IgD-negative memory B cell (primary cell): ENCODE measurements around the gene MACROD1. TPM values are rescaled to one million over a fixed set of nuclear protein-coding genes. Genes with fewer than 3 reads are reported as not detected.

ENCODE experiments used
- polyA plus RNA-seq: library from polyadenylated mRNA; unstranded; fragments of 300-500 nt; fragmentation: Illumina TruSeq; gene quantifications from one replicate; pipeline ENCODE4 v1.2.3, GENCODE V29; 2021

The MACROD1 gene
- polyA plus RNA-seq, 1 donor from 2014 or later: 9.7 TPM

Other genes with a start within 250 kb of the MACROD1 start
- not detected for gene RCOR2, start 248.9 kb downstream of the MACROD1 start, polyA plus RNA-seq
- 13.9 TPM for gene NAA40, start 227.1 kb downstream of the MACROD1 start, polyA plus RNA-seq
- 298 TPM for gene COX8A, start 191.5 kb downstream of the MACROD1 start, polyA plus RNA-seq
- gene OTUB1, start 179.7 kb downstream of the MACROD1 start, polyA plus RNA-seq: 117 TPM
- not detected for gene FLRT1, start 130.2 kb downstream of the MACROD1 start, polyA plus RNA-seq
- gene STIP1, start 20.1 kb upstream of the MACROD1 start, polyA plus RNA-seq: 102 TPM
- 149 TPM for gene FERMT3, start 40.6 kb upstream of the MACROD1 start, polyA plus RNA-seq
- gene TRPT1, start 60.1 kb upstream of the MACROD1 start, polyA plus RNA-seq: 75.0 TPM
- 56.6 TPM for gene NUDT22, start 60.2 kb upstream of the MACROD1 start, polyA plus RNA-seq
- gene DNAJC4, start 64.4 kb upstream of the MACROD1 start, polyA plus RNA-seq: 49.3 TPM
- gene VEGFB, start 68.5 kb upstream of the MACROD1 start, polyA plus RNA-seq: 34.8 TPM
- gene FKBP2, start 75.0 kb upstream of the MACROD1 start, polyA plus RNA-seq: 101 TPM
- 48.1 TPM for gene PPP1R14B, start 80.8 kb upstream of the MACROD1 start, polyA plus RNA-seq
- gene PLCB3, start 85.4 kb upstream of the MACROD1 start, polyA plus RNA-seq: 0.33 TPM
- gene BAD, start 118.6 kb upstream of the MACROD1 start, polyA plus RNA-seq: 53.2 TPM
- 19.7 TPM for gene GPR137, start 119.7 kb upstream of the MACROD1 start, polyA plus RNA-seq
- not detected for gene KCNK4, start 125.2 kb upstream of the MACROD1 start, polyA plus RNA-seq
- gene CATSPERZ, start 134.2 kb upstream of the MACROD1 start, polyA plus RNA-seq: not detected
- 11.2 TPM for gene ESRRA, start 139.4 kb upstream of the MACROD1 start, polyA plus RNA-seq
- 560 TPM for gene TRMT112, start 151.4 kb upstream of the MACROD1 start, polyA plus RNA-seq
- 185 TPM for gene PRDX5, start 152.0 kb upstream of the MACROD1 start, polyA plus RNA-seq
- gene CCDC88B, start 174.1 kb upstream of the MACROD1 start, polyA plus RNA-seq: 33.0 TPM
- 12.2 TPM for gene RPS6KA4, start 193.0 kb upstream of the MACROD1 start, polyA plus RNA-seq